Ovary (tissue), 9 donors: ENCODE data around the gene TSPAN7. TPM values are rescaled to one million over a fixed set of nuclear protein-coding genes. Genes with fewer than 3 reads are reported as not detected.
A peak's percentile ranks its signal among the peaks of the same experiment; 100 is the strongest.

ENCODE experiments used
- DNase-seq, 5 donors: peaks; one replicate each; pipeline ENCODE4 v3.0.0-alpha.2; 2019 to 2020
- H3K27ac ChIP-seq, 2 donors: fragments of 200-600 bp; one replicate each; pipeline versions ENCODE4 v1.5.1 to v1.8.0; 2019 to 2022
- H3K27me3 ChIP-seq: fragments of 200-600 bp; one replicate; pipeline ENCODE4 v1.8.0; 2022
- H3K36me3 ChIP-seq: fragments of 200-600 bp; sonication (generic); one replicate; pipeline ENCODE4 v1.5.1; 2019
- H3K4me1 ChIP-seq: one replicate; pipeline ENCODE4 v1.8.1; 2013; ENCODE audit warnings: mild to moderate bottlenecking, moderate library complexity; ENCODE audit not compliant: insufficient read depth
- H3K4me3 ChIP-seq: fragments of 200-600 bp; sonication (generic); one replicate; pipeline ENCODE4 v1.5.1; 2017
- H3K9me3 ChIP-seq, 2 donors: fragments of 200-600 bp in 1 of 2; sonication (generic) in 1 of 2; one replicate each; pipeline versions ENCODE4 v1.5.1 to v1.8.1; 2013 to 2019; ENCODE audit warnings: mild to moderate bottlenecking in 1 of 2, moderate library complexity in 1 of 2
- EP300 ChIP-seq: sonication (generic); formaldehyde crosslinking; IDR thresholded peaks from one replicate; pipeline ENCODE4 v1.6.1; 2017; ENCODE audit warnings: antibody characterized with exemption
- POLR2A ChIP-seq: fragments of 450-650 bp; IDR thresholded peaks from one replicate; pipeline ENCODE4 v1.6.1; 2017; ENCODE audit warnings: antibody characterized with exemption, mild to moderate bottlenecking, moderate library complexity
- WGBS, 3 donors: extraction: QIAGEN DNeasy Blood & Tissue Kit in 1 of 3; methylation state at CpG; one replicate each; pipeline versions ENCODE4 v1.1.5 to v1.1.7; 2013 to 2017; 5-methylcytosine and 5-hydroxymethylcytosine counted together
- intact Hi-C, 4 donors: fragments of 100-400 bp; cut with DNase I; formaldehyde crosslinking; loops; one replicate each; pipeline versions ENCODE4 v1.11.0 to v1.15.1; 2022 to 2023
- polyA plus RNA-seq, 2 donors: library from polyadenylated mRNA; stranded (reverse); fragments of 200-250 nt in 1 of 2; fragments of 350-450 nt in 1 of 2; fragmentation: Illumina TruSeq in 1 of 2; extraction: RNeasy Lipid Tissue Mini Kit (QIAGEN cat#74804) in 1 of 2; gene quantifications; one replicate each; pipeline ENCODE4 v1.2.3, GENCODE V29; 2013 to 2014
- total RNA-seq, 7 donors: library from RNA; depleted of rRNA in 2 of 7; stranded (reverse); fragments of >200 nt in 2 of 7; fragmentation: NEBNext Ultra II Directional in 3 of 7; extraction: Animal tissue kit (Norgen Biotek cat#: 25700) in 3 of 7; gene quantifications; one replicate each; pipeline versions ENCODE4 v1.1.0 to v1.2.4, GENCODE V29; 2016 to 2023
- TF ChIP-seq, protein P1 (sequence below), 3 donors: fragments of 450-650 bp in 2 of 3; fragments of 200-600 bp in 1 of 3; IDR thresholded peaks; one replicate each; pipeline versions ENCODE4 v1.5.1 to v1.8.0; 2016 to 2022; ENCODE audit warnings: antibody characterized with exemption in 3 of 3, mild to moderate bottlenecking in 1 of 3
- donor health status: DM: no; HTN: no; CAD: no; lungs with moderate emphysema.
- donor health status: DM: no; HTN: no; CAD: no.
- donor health status: Bipolar disorder and iron deficiency.
- donor health status: DM: yes; HTN: yes; CAD: no.
- donor health status: DM: no; HTN: no; CAD: no.
- donor health status: DM: yes; HTN: yes; CAD: no.

TSPAN7 gene
- total and polyA plus RNA-seq, 9 donors, result 8.3 to 84.2 (median 19.5) TPM

DNA sequence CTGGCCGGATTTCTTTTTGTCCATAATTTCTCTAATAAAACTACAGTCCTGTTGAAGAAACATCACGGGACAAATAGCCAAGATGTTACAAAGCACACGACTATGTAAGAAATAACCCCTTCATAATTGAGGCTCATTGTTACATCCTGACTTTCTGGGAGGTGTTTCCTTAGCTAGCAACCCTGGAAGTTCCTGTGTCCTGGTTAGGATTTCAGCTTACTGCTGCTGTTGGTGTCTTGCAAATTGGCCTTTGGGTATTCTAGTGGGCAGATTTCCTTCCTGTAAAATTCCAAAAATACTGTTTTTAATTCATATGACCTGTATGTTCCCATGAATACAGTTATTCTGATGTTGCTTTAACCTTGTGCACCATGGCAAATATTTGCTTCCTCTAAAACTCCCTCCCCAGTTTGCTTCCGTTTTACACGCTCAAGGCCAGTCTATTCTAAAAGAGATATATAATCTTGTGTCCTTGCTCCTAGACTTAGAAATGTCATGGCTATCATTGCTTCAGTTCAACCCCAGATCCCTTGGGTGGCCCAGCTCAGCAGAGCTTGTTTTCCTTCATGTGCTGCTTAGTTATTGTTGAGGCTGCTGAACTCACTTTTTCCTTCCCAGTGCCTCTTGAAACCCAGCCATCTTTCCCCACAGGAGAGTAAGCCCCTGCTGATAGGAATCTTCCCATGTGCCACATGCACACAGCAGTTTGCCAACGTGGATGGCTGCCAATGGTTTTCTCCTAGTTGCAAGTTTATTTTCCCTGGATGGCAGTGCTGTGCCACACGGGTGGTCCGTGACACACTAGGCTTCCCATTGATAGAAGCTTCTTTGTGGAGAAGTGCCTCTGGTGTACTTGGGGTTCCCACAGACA is 75.8 kb downstream of the TSPAN7 start:
- WGBS, 3 donors, result 36 to 50% (median 39%) methylated on average over 8 of the region's 8 CpGs
- Histone ChIP-seq H3K4me1 (no peaks in the 10 kb centered on the region), H3K27me3 (no peaks in the 10 kb centered on the region), H3K27ac (no peak overlapping the region), H3K36me3 (no peaks in the 10 kb centered on the region), H3K9me3 (no peaks in the 10 kb centered on the region), H3K4me3 (no peak overlapping the region)
- DNase-seq, result peak in 2 of 5 donors; percentile 18 to 19
- TF ChIP-seq EP300, result no peak
- intact Hi-C loops, result no loop called here

DNA sequence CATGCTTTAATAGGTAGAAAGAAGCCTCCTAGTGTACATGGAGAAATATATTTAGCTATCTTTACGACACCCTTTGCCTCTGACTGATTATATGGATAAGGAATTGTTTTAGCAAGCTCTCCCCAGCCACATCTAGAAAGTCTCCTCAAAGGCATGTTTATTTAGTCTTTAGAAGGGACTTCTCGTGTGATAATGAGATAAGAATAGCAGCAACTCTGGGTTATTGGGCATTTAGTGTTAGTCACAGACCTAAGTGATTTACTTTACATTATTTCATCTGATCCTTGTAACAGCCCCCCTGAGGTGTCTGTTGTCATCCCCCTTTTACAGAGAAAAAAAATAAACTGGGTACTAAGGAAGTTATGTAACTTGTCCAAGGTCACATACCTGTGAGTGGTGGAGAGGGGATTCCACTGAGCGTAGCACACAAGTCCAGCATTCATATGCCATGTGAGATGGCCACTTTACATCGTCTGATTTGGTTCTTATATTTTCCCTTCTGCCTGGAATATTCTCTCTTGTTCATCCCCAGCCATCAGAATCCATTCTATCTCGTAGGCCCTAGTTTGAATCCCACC is 77.7 kb downstream of the TSPAN7 start:
- no peaks in the 10 kb centered on the region for H3K27me3 ChIP-seq
- TF ChIP-seq EP300 (no peak), POLR2A (no peak)
- TF ChIP-seq, protein P1, sequence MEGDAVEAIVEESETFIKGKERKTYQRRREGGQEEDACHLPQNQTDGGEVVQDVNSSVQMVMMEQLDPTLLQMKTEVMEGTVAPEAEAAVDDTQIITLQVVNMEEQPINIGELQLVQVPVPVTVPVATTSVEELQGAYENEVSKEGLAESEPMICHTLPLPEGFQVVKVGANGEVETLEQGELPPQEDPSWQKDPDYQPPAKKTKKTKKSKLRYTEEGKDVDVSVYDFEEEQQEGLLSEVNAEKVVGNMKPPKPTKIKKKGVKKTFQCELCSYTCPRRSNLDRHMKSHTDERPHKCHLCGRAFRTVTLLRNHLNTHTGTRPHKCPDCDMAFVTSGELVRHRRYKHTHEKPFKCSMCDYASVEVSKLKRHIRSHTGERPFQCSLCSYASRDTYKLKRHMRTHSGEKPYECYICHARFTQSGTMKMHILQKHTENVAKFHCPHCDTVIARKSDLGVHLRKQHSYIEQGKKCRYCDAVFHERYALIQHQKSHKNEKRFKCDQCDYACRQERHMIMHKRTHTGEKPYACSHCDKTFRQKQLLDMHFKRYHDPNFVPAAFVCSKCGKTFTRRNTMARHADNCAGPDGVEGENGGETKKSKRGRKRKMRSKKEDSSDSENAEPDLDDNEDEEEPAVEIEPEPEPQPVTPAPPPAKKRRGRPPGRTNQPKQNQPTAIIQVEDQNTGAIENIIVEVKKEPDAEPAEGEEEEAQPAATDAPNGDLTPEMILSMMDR (IDR thresholded peaks at IDR 0.05), result no peak

GRCh38 chrX:38639730-38640129 is 78.4 kb downstream of the TSPAN7 start:
- H3K27ac ChIP-seq, result no peak overlapping the region
- no peaks in the 10 kb centered on the region for H3K27me3 ChIP-seq
- intact Hi-C loops, result no loop called here
- no peak overlapping the region for H3K4me3 ChIP-seq
- no peak for TF ChIP-seq POLR2A
- TF ChIP-seq EP300, result no peak
- TF ChIP-seq, protein P1 (IDR thresholded peaks at IDR 0.05), result no peak
- H3K4me1 ChIP-seq, result no peaks in the 10 kb centered on the region
- H3K36me3 ChIP-seq, result no peaks in the 10 kb centered on the region
- no peak for DNase-seq
- H3K9me3 ChIP-seq, result no peaks in the 10 kb centered on the region

More for the DNA sequence above, 77.7 kb downstream of the TSPAN7 start:
- WGBS, 3 donors, result 59 to 67% (median 61%) methylated on average over 5 of the region's 5 CpGs
- H3K36me3 ChIP-seq, result no peaks in the 10 kb centered on the region
- H3K9me3 ChIP-seq, result no peaks in the 10 kb centered on the region
- no peak for DNase-seq
- H3K4me3 ChIP-seq, result no peak overlapping the region
- intact Hi-C loops, result no loop called here
- no peak overlapping the region for H3K27ac ChIP-seq
- no peaks in the 10 kb centered on the region for H3K4me1 ChIP-seq

DNA sequence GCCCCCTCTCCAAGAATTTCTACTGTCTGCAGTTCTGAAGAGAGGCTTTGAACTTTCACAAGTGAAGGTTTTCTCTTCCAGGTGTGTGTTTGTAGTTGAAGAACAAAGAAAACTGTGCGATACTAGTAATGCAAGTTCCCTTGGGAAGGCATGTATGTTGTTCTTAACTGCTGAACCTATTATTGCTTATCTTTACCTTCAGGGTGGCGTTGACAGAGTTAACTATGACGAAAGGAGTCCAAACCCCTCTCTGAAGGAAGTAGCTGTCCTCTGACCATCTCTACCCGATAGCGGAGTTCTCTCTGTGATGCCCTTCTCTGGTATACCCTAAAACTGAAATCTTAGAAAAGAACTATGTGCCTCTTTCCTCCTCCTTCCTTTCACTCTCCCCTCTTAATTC is 79.9 kb downstream of the TSPAN7 start:
- intact Hi-C loops, result no loop called here
- Histone ChIP-seq H3K27me3 (no peaks in the 10 kb centered on the region), H3K4me1 (no peaks in the 10 kb centered on the region), H3K4me3 (no peak overlapping the region), H3K9me3 (no peaks in the 10 kb centered on the region), H3K36me3 (no peaks in the 10 kb centered on the region), H3K27ac (no peak overlapping the region)
- TF ChIP-seq EP300 (no peak), POLR2A (no peak)
- TF ChIP-seq, protein P1 (IDR thresholded peaks at IDR 0.05), result no peak
- DNase-seq, result no peak
- 75 to 77% (median 75%) methylated on average over 5 of the region's 5 CpGs for WGBS, 3 donors

DNA sequence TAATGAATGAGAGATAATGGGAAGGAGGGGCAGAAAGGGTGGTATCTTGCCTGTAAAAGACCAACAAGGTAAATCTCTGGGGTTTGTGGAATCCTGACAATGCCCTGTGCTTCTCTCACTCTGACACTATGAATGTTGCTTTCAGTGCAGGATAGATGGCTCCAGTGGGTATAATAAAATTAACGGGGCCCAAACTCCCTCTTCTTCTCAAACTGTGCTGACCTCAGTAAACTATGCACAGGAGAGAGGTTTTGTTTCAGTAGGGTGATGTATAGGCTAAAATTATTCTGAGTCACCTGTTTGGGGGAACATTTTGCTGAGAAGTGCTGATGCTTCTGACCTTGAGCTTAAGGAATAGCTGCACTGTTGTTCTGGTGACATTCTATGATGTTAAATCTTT is 82.6 kb downstream of the TSPAN7 start:
- Histone ChIP-seq H3K27ac (no peak overlapping the region), H3K36me3 (no peaks in the 10 kb centered on the region), H3K9me3 (no peaks in the 10 kb centered on the region), H3K27me3 (no peaks in the 10 kb centered on the region), H3K4me1 (no peaks in the 10 kb centered on the region), H3K4me3 (no peak overlapping the region)
- no peak for DNase-seq
- WGBS, 3 donors, result 65 to 74% (median 70%) methylated on average over 1 of the region's 1 CpG
- intact Hi-C loops, result no loop called here
- no peak for TF ChIP-seq EP300
- no peak for TF ChIP-seq POLR2A
- TF ChIP-seq, protein P1 (IDR thresholded peaks at IDR 0.05), result no peak
